GM19023 (cell line): ENCODE measurements around the gene COPS9.

Experiments
- ATAC-seq: cut with Tn5 transposase; IDR thresholded peaks from one replicate; pipeline ENCODE4 v1.9.1; 2021; ENCODE audit warnings: mild to moderate bottlenecking, moderate library complexity; ENCODE audit not compliant: unreplicated experiment

COPS9 gene

GRCh38 chr2:240137596-240138253 lies 1.6 kb upstream of the COPS9 start:
- ATAC-seq = no peak

GRCh38 chr2:240136671-240137292 lies 677 bp upstream of the COPS9 start:
- peak; percentile 13 for ATAC-seq

- peak; percentile 33 for ATAC-seq
Measured at GRCh38 chr2:240135706-240136012, 446 bp downstream of the COPS9 start.

- ATAC-seq = no peak
Measured at GRCh38 chr2:240134956-240135520, 1.1 kb downstream of the COPS9 start.

GRCh38 chr2:240134466-240134865 lies 1.6 kb downstream of the COPS9 start:
- ATAC-seq = no peak

- no peak for ATAC-seq
Measured at GRCh38 chr2:240133401-240133800, 2.7 kb downstream of the COPS9 start.

- no peak for ATAC-seq
Measured at GRCh38 chr2:240132651-240132980, 3.5 kb downstream of the COPS9 start.

GRCh38 chr2:240131941-240132650 lies 4.0 kb downstream of the COPS9 start:
- no peak for ATAC-seq

GRCh38 chr2:240131296-240131695 lies 4.8 kb downstream of the COPS9 start:
- no peak for ATAC-seq

- no peak for ATAC-seq
Measured at GRCh38 chr2:240130393-240131195, 5.5 kb downstream of the COPS9 start.

- no peak for ATAC-seq
Measured at GRCh38 chr2:240129731-240130392, 6.2 kb downstream of the COPS9 start.

- no peak for ATAC-seq
Measured at GRCh38 chr2:240129311-240129710, 6.8 kb downstream of the COPS9 start.

GRCh38 chr2:240128608-240129145 lies 7.4 kb downstream of the COPS9 start:
- no peak for ATAC-seq

- ATAC-seq = no peak
Measured at GRCh38 chr2:240127911-240128607, 8.0 kb downstream of the COPS9 start.

GRCh38 chr2:240127191-240127750 lies 8.8 kb downstream of the COPS9 start:
- no peak for ATAC-seq

GRCh38 chr2:240126731-240127130 lies 9.4 kb downstream of the COPS9 start:
- no peak for ATAC-seq

GRCh38 chr2:240125742-240126141 lies 10.4 kb downstream of the COPS9 start:
- no peak for ATAC-seq

GRCh38 chr2:240124651-240125030 lies 11.5 kb downstream of the COPS9 start:
- no peak for ATAC-seq

- ATAC-seq = no peak
Measured at GRCh38 chr2:240123821-240124650, 12.1 kb downstream of the COPS9 start.
